GM23338 (cell line): ENCODE measurements around the gene NTF3. TPM values are rescaled to one million over a fixed set of nuclear protein-coding genes. Genes with fewer than 3 reads are reported as not detected.

Experiments
- ATAC-seq: fragments of 200-7000 bp; cut with Tn5 transposase; 3 replicates; pipeline ENCODE4 v1.9.1; 2020
- DNase-seq: peaks from one replicate; pipeline ENCODE4 v3.0.0-alpha.2; 2015; ENCODE audit warnings: low spot score
- H2AFZ ChIP-seq: fragments of 200-600 bp; sonication (generic); 2 replicates; pipeline ENCODE4 v1.8.0; 2016; ENCODE audit warnings: antibody characterized with exemption, mild to moderate bottlenecking, moderate library complexity
- H3F3A ChIP-seq: fragments of 200-600 bp; sonication (generic); replicated peaks from 2 replicates; pipeline ENCODE4 v1.8.0; 2017; ENCODE audit warnings: antibody characterized with exemption, mixed run types, low read depth
- H3K27ac ChIP-seq: fragments of 200-600 bp; sonication (generic); 2 replicates; pipeline ENCODE4 v1.6.1; 2016; ENCODE audit warnings: low read depth
- H3K27me3 ChIP-seq: fragments of 200-600 bp; sonication (generic); 2 replicates; pipeline ENCODE4 v1.8.0; 2016; ENCODE audit warnings: mild to moderate bottlenecking, mixed run types, moderate library complexity; ENCODE audit not compliant: insufficient read depth
- H3K36me3 ChIP-seq: fragments of 200-600 bp; sonication (generic); 2 replicates; pipeline ENCODE4 v1.8.0; 2016; ENCODE audit warnings: mild to moderate bottlenecking; ENCODE audit not compliant: insufficient read depth
- H3K4me1 ChIP-seq: fragments of 200-600 bp; sonication (generic); 2 replicates; pipeline ENCODE4 v1.8.0; 2016; ENCODE audit warnings: mild to moderate bottlenecking, moderate library complexity; ENCODE audit not compliant: insufficient read depth
- H3K4me2 ChIP-seq: fragments of 200-600 bp; sonication (generic); 2 replicates; pipeline ENCODE4 v1.7.1; 2017; ENCODE audit warnings: mixed run types
- H3K4me3 ChIP-seq: fragments of 200-600 bp; sonication (generic); 2 replicates; pipeline ENCODE4 v1.6.1; 2016; ENCODE audit warnings: mixed run types
- H3K79me2 ChIP-seq: fragments of 200-600 bp; sonication (generic); replicated peaks from 2 replicates; pipeline ENCODE4 v1.8.0; 2017; ENCODE audit warnings: mild to moderate bottlenecking; ENCODE audit not compliant: insufficient read depth
- H3K9me2 ChIP-seq: fragments of 200-600 bp; sonication (generic); 2 replicates; pipeline ENCODE4 v1.8.0; 2017; ENCODE audit not compliant: insufficient read depth
- H4K20me1 ChIP-seq: fragments of 200-600 bp; sonication (generic); replicated peaks from 2 replicates; pipeline ENCODE4 v1.8.0; 2017; ENCODE audit warnings: mild to moderate bottlenecking; ENCODE audit not compliant: insufficient read depth
- H3K27ac Mint-ChIP-seq: 2 replicates; pipeline ENCODE4 v1.8.0; 2020; ENCODE audit warnings: inconsistent platforms, mild to moderate bottlenecking, moderate library complexity, mixed read lengths
- H3K27me3 Mint-ChIP-seq: 3 replicates; pipeline ENCODE4 v1.8.0; 2022; ENCODE audit warnings: low read depth, mild to moderate bottlenecking, moderate library complexity, mixed read lengths, inconsistent platforms; ENCODE audit not compliant: insufficient read depth, poor library complexity
- H3K36me3 Mint-ChIP-seq: 3 replicates; pipeline ENCODE4 v1.8.0; 2021; ENCODE audit warnings: low read depth, mild to moderate bottlenecking, inconsistent platforms, moderate library complexity, mixed read lengths
- H3K4me1 Mint-ChIP-seq: 3 replicates; pipeline ENCODE4 v1.8.0; 2020; ENCODE audit warnings: mild to moderate bottlenecking, inconsistent platforms, mixed read lengths
- H3K4me3 Mint-ChIP-seq: 3 replicates; pipeline ENCODE4 v1.8.0; 2021; ENCODE audit warnings: moderate library complexity, mild to moderate bottlenecking, inconsistent platforms, mixed read lengths
- H3K9me3 Mint-ChIP-seq: 3 replicates; pipeline ENCODE4 v1.8.0; 2020; ENCODE audit warnings: moderate library complexity, mild to moderate bottlenecking, inconsistent platforms, mixed read lengths
- CREB1 ChIP-seq: fragments of 250-450 bp; sonication (Bioruptor Pico); IDR thresholded peaks from 2 replicates; pipeline ENCODE4 v1.5.0; 2020; ENCODE audit warnings: low read depth, mild to moderate bottlenecking, moderate library complexity
- CTCF ChIP-seq, 2 experiments: fragments of 200-600 bp in 1 of 2; sonication (generic) in 1 of 2; conservative IDR thresholded peaks; 2 replicates each; pipeline versions ENCODE4 v1.5.1 to v1.6.1; 2016 to 2017; ENCODE audit warnings: antibody characterized with exemption in 2 of 2, low read depth in 2 of 2, mild to moderate bottlenecking in 2 of 2, moderate library complexity in 1 of 2
- ETS1 ChIP-seq: IDR thresholded peaks from 2 replicates; pipeline ENCODE4 v1.6.1; 2016; ENCODE audit warnings: antibody characterized with exemption
- EZH2 ChIP-seq: fragments of 200-600 bp; sonication (generic); IDR thresholded peaks from one replicate; pipeline ENCODE4 v1.8.0; 2017; ENCODE audit warnings: antibody characterized with exemption, mild to moderate bottlenecking, low read depth; ENCODE audit not compliant: unreplicated experiment
- EZH2phosphoT487 ChIP-seq: fragments of 200-600 bp; sonication (generic); IDR thresholded peaks from one replicate; pipeline ENCODE4 v1.8.1; 2018; ENCODE audit warnings: antibody characterized with exemption; ENCODE audit not compliant: unreplicated experiment
- JUNB ChIP-seq: IDR thresholded peaks from one replicate; pipeline ENCODE4 v1.6.1; 2016; ENCODE audit warnings: antibody characterized with exemption; ENCODE audit not compliant: unreplicated experiment
- POLR2AphosphoS5 ChIP-seq: IDR thresholded peaks from 2 replicates; pipeline ENCODE4 v1.6.1; 2016; ENCODE audit warnings: antibody characterized with exemption, low read depth
- REST ChIP-seq: IDR thresholded peaks from one replicate; pipeline ENCODE4 v1.6.1; 2018; ENCODE audit warnings: antibody characterized with exemption; ENCODE audit not compliant: unreplicated experiment
- STAT1 ChIP-seq: IDR thresholded peaks from one replicate; pipeline ENCODE4 v1.6.1; 2016; ENCODE audit warnings: antibody characterized with exemption; ENCODE audit not compliant: unreplicated experiment
- ZNF114 ChIP-seq: fragments of 250-450 bp; sonication (Bioruptor Pico); IDR thresholded peaks from 2 replicates; pipeline ENCODE4 v1.5.0; 2020; ENCODE audit warnings: mild to moderate bottlenecking, moderate library complexity
- ZNF331 ChIP-seq: fragments of 250-450 bp; sonication (Bioruptor Pico); IDR thresholded peaks from 2 replicates; pipeline ENCODE4 v1.5.0; 2020; ENCODE audit warnings: low read depth, mild to moderate bottlenecking, moderate library complexity
- polyA plus RNA-seq: library from polyadenylated mRNA; unstranded; fragments of >200 nt; fragmentation: Nextera tagmentation; extraction: Ambion mirVana; gene quantifications from 2 replicates; pipeline ENCODE4 v1.2.1, GENCODE V29; 2016
- total RNA-seq: library from RNA; depleted of rRNA; stranded (reverse); fragments of >200 nt; shearing (Covaris generic); gene quantifications from 2 replicates; pipeline ENCODE4 v1.2.3, GENCODE V29; 2014

The NTF3 gene
- total and polyA plus RNA-seq, 2 experiments from 2014 or later, result 1.2 TPM; not detected in 1

- TF ChIP-seq EZH2, result no peak
- no peak for TF ChIP-seq JUNB
- TF ChIP-seq CTCF (conservative IDR thresholded peaks at IDR 0.05; ENCODE audit: low read depth in 2 of 2), result no peak
- TF ChIP-seq POLR2AphosphoS5, result no peak
- TF ChIP-seq STAT1, result no peak
Observed at GRCh38 chr12:5390174-5390799, 41.6 kb upstream of the NTF3 start (continued).

- Mint-ChIP-seq H3K36me3 (no peaks in the 10 kb centered on the region), H3K4me3 (no peak overlapping the region), H3K27ac (no peak overlapping the region; the same call in 1 of the 2 replicates), H3K9me3 (no peaks in the 10 kb centered on the region), H3K27me3 (peaks cover 9% of the 10 kb centered on the region), H3K4me1 (peaks cover 6% of the 10 kb centered on the region; the same call in 2 of the 3 replicates)
- no peaks in the 10 kb centered on the region for H3K79me2 ChIP-seq
- DNase-seq, result no peak
- no peak for ATAC-seq
- no peaks in the 10 kb centered on the region for H3K36me3 ChIP-seq
- no peak overlapping the region for H3K4me3 ChIP-seq
- no peak overlapping the region for H3K4me2 ChIP-seq
- H2AFZ ChIP-seq, result no peak overlapping the region
- no peaks in the 10 kb centered on the region for H3F3A ChIP-seq
- H4K20me1 ChIP-seq, result no peaks in the 10 kb centered on the region; the same call in 1 of the 2 replicates
- no peaks in the 10 kb centered on the region for H3K27me3 ChIP-seq
- H3K9me2 ChIP-seq, result peaks cover 3% of the 10 kb centered on the region; the same call in 1 of the 2 replicates
- no peaks in the 10 kb centered on the region for H3K4me1 ChIP-seq
- H3K27ac ChIP-seq, result no peak overlapping the region
- TF ChIP-seq CTCF (conservative IDR thresholded peaks at IDR 0.05; ENCODE audit: low read depth in 2 of 2), result no peak
- no peak for TF ChIP-seq ZNF331 (CRISPR knock-in tag)
- no peak for TF ChIP-seq ZNF114 (CRISPR knock-in tag)
- TF ChIP-seq CREB1 (CRISPR knock-in tag), result no peak
- TF ChIP-seq POLR2AphosphoS5, result no peak
- no peak for TF ChIP-seq JUNB
- TF ChIP-seq REST, result no peak
- TF ChIP-seq EZH2phosphoT487, result no peak
- TF ChIP-seq STAT1, result no peak
- no peak for TF ChIP-seq ETS1
Observed at GRCh38 chr12:5391653-5392052, 40.3 kb upstream of the NTF3 start.
